Islet of Langerhans (tissue), 1 donor: ENCODE data around the gene CAMTA1.

Experiments
- FAIRE-seq: peaks from one replicate; lab custom pipeline; 2011; peaks lifted over from hg19 to GRCh38; lab: Jason Lieb, UNC

CAMTA1 gene

GRCh38 chr1:7233646-7234470, 448.6 kb downstream of the CAMTA1 start:
- FAIRE-seq, result no peak

GRCh38 chr1:7234471-7234755, 449.2 kb downstream of the CAMTA1 start:
- no peak for FAIRE-seq

- FAIRE-seq, result no peak
Observed at GRCh38 chr1:7235871-7236517, 450.7 kb downstream of the CAMTA1 start.

- FAIRE-seq, result no peak
Observed at GRCh38 chr1:7236844-7237515, 451.7 kb downstream of the CAMTA1 start.

- no peak for FAIRE-seq
Observed at GRCh38 chr1:7247158-7247557, 461.9 kb downstream of the CAMTA1 start.

- FAIRE-seq, result no peak
Observed at GRCh38 chr1:7247791-7248548, 462.7 kb downstream of the CAMTA1 start.

- no peak for FAIRE-seq
Observed at GRCh38 chr1:7248549-7249199, 463.4 kb downstream of the CAMTA1 start.

- no peak for FAIRE-seq
Observed at GRCh38 chr1:7249516-7249915, 464.3 kb downstream of the CAMTA1 start.

- no peak for FAIRE-seq
Observed at GRCh38 chr1:7250176-7250575, 464.9 kb downstream of the CAMTA1 start.

- no peak for FAIRE-seq
Observed at GRCh38 chr1:7250597-7251453, 465.6 kb downstream of the CAMTA1 start.

GRCh38 chr1:7251454-7251800, 466.2 kb downstream of the CAMTA1 start:
- no peak for FAIRE-seq

GRCh38 chr1:7252411-7253117, 467.3 kb downstream of the CAMTA1 start:
- FAIRE-seq, result no peak

GRCh38 chr1:7253118-7253480, 467.8 kb downstream of the CAMTA1 start:
- FAIRE-seq, result no peak

GRCh38 chr1:7253988-7254587, 468.8 kb downstream of the CAMTA1 start:
- FAIRE-seq, result no peak

GRCh38 chr1:7255303-7256058, 470.2 kb downstream of the CAMTA1 start:
- FAIRE-seq, result no peak

- FAIRE-seq, result no peak
Observed at GRCh38 chr1:7256526-7256925, 471.3 kb downstream of the CAMTA1 start.

GRCh38 chr1:7257225-7257624, 472.0 kb downstream of the CAMTA1 start:
- no peak for FAIRE-seq

GRCh38 chr1:7258589-7259135, 473.4 kb downstream of the CAMTA1 start:
- no peak for FAIRE-seq

GRCh38 chr1:7259955-7260354, 474.7 kb downstream of the CAMTA1 start:
- FAIRE-seq, result no peak
